GM12878 (cell line): ENCODE results near the gene YTHDC1. TPM values are rescaled to one million over a fixed set of nuclear protein-coding genes. Genes with fewer than 3 reads are reported as not detected.

ENCODE experiments used
- ATAC-seq: fragments of 200-7000 bp; cut with Tn5 transposase; 3 replicates; pipeline ENCODE4 v1.9.1; 2020; ENCODE audit warnings: mild to moderate bottlenecking, moderate library complexity
- BruUV-seq: library from RNA; stranded (reverse); fragments of 400-500 nt; replicated peaks from 2 replicates; lab custom pipeline; 2021; lab: Mats Ljungman, UMichigan
- CTCF ChIA-PET: fragments of 300-600 bp; sonication (Branson Sonifier 250); formaldehyde crosslinking; extraction: SDS; loops from one replicate; lab custom pipeline; 2021; ENCODE audit warnings: inconsistent platforms; lab: Yijun Ruan, JAX
- POLR2A ChIA-PET: fragments of 350-600 bp; formaldehyde crosslinking; extraction: SDS; loops from one replicate; lab custom pipeline; 2021; ENCODE audit warnings: inconsistent platforms; lab: Charles Lee
- RAD21 ChIA-PET: fragments of 300-600 bp; sonication (Branson Sonifier 250); formaldehyde crosslinking; loops from one replicate; lab custom pipeline; 2023; ENCODE audit warnings: antibody characterized with exemption; ENCODE audit not compliant: unreplicated experiment; lab: Charles Lee
- SMC1A ChIA-PET: fragments of 300-600 bp; sonication (Branson Sonifier 250); formaldehyde crosslinking; loops from one replicate; lab custom pipeline; 2023; ENCODE audit not compliant: unreplicated experiment, uncharacterized antibody; lab: Charles Lee
- DNase-seq: peaks from one replicate; pipeline ENCODE4 v3.0.0-alpha.2; 2011; ENCODE audit warnings: low read depth, low spot score
- FAIRE-seq: peaks from 3 replicates; lab custom pipeline; 2011; peaks lifted over from hg19 to GRCh38; lab: Jason Lieb, UNC
- H2AFZ ChIP-seq: 2 replicates; pipeline ENCODE4 v1.6.0; 2011; ENCODE audit warnings: low read depth, low read length, control low read depth; ENCODE audit not compliant: control insufficient read depth
- H3K27ac ChIP-seq: 2 replicates; pipeline ENCODE4 v1.5.1; 2011; ENCODE audit warnings: control low read depth; ENCODE audit not compliant: control insufficient read depth, insufficient read depth
- H3K27me3 ChIP-seq, 2 experiments: replicated peaks in 1 of 2; 2 replicates each; pipeline versions ENCODE4 v1.6.0 to v1.6.1; 2011; ENCODE audit warnings: low read length in 1 of 2; ENCODE audit not compliant: control insufficient read depth in 2 of 2, insufficient read depth in 2 of 2
- H3K36me3 ChIP-seq, 2 experiments: 2 replicates each; pipeline ENCODE4 v1.5.1; 2011; ENCODE audit warnings: low read length in 1 of 2; ENCODE audit not compliant: control insufficient read depth in 2 of 2, insufficient read depth in 2 of 2
- H3K4me1 ChIP-seq: 2 replicates; pipeline ENCODE4 v1.6.1; 2011; ENCODE audit warnings: mild to moderate bottlenecking, low read length, moderate library complexity, mixed read lengths; ENCODE audit not compliant: control insufficient read depth, insufficient read depth
- H3K4me2 ChIP-seq: 2 replicates; pipeline ENCODE4 v1.6.0; 2011; ENCODE audit warnings: control low read depth; ENCODE audit not compliant: control insufficient read depth, insufficient read depth
- H3K4me3 ChIP-seq: fragments of 200-600 bp; sonication (generic); 2 replicates; pipeline ENCODE4 v1.5.1; 2016
- H3K79me2 ChIP-seq: 2 replicates; pipeline ENCODE4 v1.6.0; 2011; ENCODE audit warnings: low read length; ENCODE audit not compliant: control insufficient read depth, insufficient read depth
- H3K9ac ChIP-seq: 2 replicates; pipeline ENCODE4 v1.8.0; 2011; ENCODE audit warnings: low read length, control low read depth, mixed read lengths; ENCODE audit not compliant: control insufficient read depth, insufficient read depth
- H3K9me3 ChIP-seq: replicated peaks from 3 replicates; pipeline ENCODE4 v1.5.1; 2011; ENCODE audit warnings: mild to moderate bottlenecking, low read length; ENCODE audit not compliant: control insufficient read depth, insufficient read depth
- H4K20me1 ChIP-seq: 2 replicates; pipeline ENCODE4 v1.6.0; 2011; ENCODE audit not compliant: control insufficient read depth, insufficient read depth
- ATF7 ChIP-seq: fragments of 450-650 bp; IDR thresholded peaks from 2 replicates; pipeline ENCODE4 v1.6.1; 2016; ENCODE audit warnings: low read depth, mild to moderate bottlenecking
- BCLAF1 ChIP-seq: fragments of 450-650 bp; IDR thresholded peaks from 2 replicates; pipeline ENCODE4 v1.6.1; 2017; ENCODE audit warnings: antibody characterized with exemption, mild to moderate bottlenecking, moderate library complexity
- EGR1 ChIP-seq, 2 experiments: IDR thresholded peaks; 1 replicate in 1 of 2; 2 replicates in 1 of 2; pipeline ENCODE4 v1.6.1; 2011 to 2012; ENCODE audit warnings: low read depth in 2 of 2, low read length in 2 of 2, borderline replicate concordance in 1 of 2, mild to moderate bottlenecking in 1 of 2, moderate library complexity in 1 of 2
- ELK1 ChIP-seq: IDR thresholded peaks from 2 replicates; pipeline ENCODE4 v1.6.1; 2012; ENCODE audit warnings: low read depth, low read length, improper control_type of control experiment
- ETV6 ChIP-seq, 2 experiments: fragments of 450-650 bp in 1 of 2; IDR thresholded peaks in 1 of 2; conservative IDR thresholded peaks in 1 of 2; 2 replicates each; pipeline ENCODE4 v1.6.1; 2014; ENCODE audit warnings: antibody characterized with exemption in 1 of 2, borderline replicate concordance in 1 of 2, low read depth in 1 of 2, mild to moderate bottlenecking in 1 of 2, moderate library complexity in 1 of 2
- FOS ChIP-seq: IDR thresholded peaks from 3 replicates; pipeline ENCODE4 v1.6.1; 2011; ENCODE audit warnings: borderline replicate concordance; ENCODE audit not compliant: insufficient read length; ENCODE audit errors: extremely low read depth
- HCFC1 ChIP-seq: fragments of 150-350 bp; IDR thresholded peaks from 2 replicates; pipeline ENCODE4 v1.6.1; 2014; ENCODE audit warnings: low read length
- HDGF ChIP-seq: fragments of 450-650 bp; IDR thresholded peaks from 2 replicates; pipeline ENCODE4 v1.6.1; 2016; ENCODE audit warnings: antibody characterized with exemption
- HSF1 ChIP-seq: fragments of 150-350 bp; IDR thresholded peaks from 2 replicates; pipeline ENCODE4 v1.6.1; 2014; ENCODE audit warnings: mild to moderate bottlenecking, low read depth, low read length
- MYC ChIP-seq: IDR thresholded peaks from 2 replicates; pipeline ENCODE4 v1.6.1; 2011; ENCODE audit warnings: mild to moderate bottlenecking, low read length, moderate library complexity, inconsistent platforms; ENCODE audit not compliant: insufficient read depth, insufficient replicate concordance, insufficient read length, severe bottlenecking
- RFX5 ChIP-seq: IDR thresholded peaks from 2 replicates; pipeline ENCODE4 v1.6.1; 2011; ENCODE audit warnings: low read depth, low read length, improper control_type of control experiment
- STAT1 ChIP-seq: fragments of 450-650 bp; conservative IDR thresholded peaks from 2 replicates; pipeline ENCODE4 v1.6.1; 2014; ENCODE audit warnings: antibody characterized with exemption, mild to moderate bottlenecking
- YY1 ChIP-seq: IDR thresholded peaks from 2 replicates; pipeline ENCODE4 v1.6.1; 2011; ENCODE audit warnings: low read depth, mild to moderate bottlenecking, low read length
- ZBTB33 ChIP-seq: fragments of 450-650 bp; IDR thresholded peaks from 2 replicates; pipeline ENCODE4 v1.6.1; 2017; ENCODE audit warnings: mild to moderate bottlenecking
- ZNF217 ChIP-seq: fragments of 450-650 bp; IDR thresholded peaks from 2 replicates; pipeline ENCODE4 v1.6.1; 2017; ENCODE audit warnings: antibody characterized with exemption, mild to moderate bottlenecking
- ZNF622 ChIP-seq: fragments of 450-650 bp; IDR thresholded peaks from 2 replicates; pipeline ENCODE4 v1.6.1; 2017; ENCODE audit warnings: mild to moderate bottlenecking, inconsistent platforms
- WGBS: methylation state at CpG from one replicate; pipeline ENCODE4 v1.1.6; 2016; ENCODE audit warnings: low lambda C conversion rate; ENCODE audit not compliant: insufficient replicate concordance, insufficient coverage; ENCODE audit errors: missing lambda C conversion rate; 5-methylcytosine and 5-hydroxymethylcytosine counted together
- in situ Hi-C: fragments of 300-500 bp; cut with MboI; formaldehyde crosslinking; loops from 9 replicates; pipeline ENCODE4 v1.14.3; 2018; ENCODE audit warnings: mixed read lengths
- intact Hi-C: fragments of 100-400 bp; cut with micrococcal nuclease; formaldehyde crosslinking; loops from one replicate; pipeline ENCODE4 v1.14.2; 2022; ENCODE audit not compliant: unreplicated experiment
- polyA plus RNA-seq, 11 experiments: library from polyadenylated mRNA; depleted of rRNA in 4 of 11; unstranded in 6 of 11; stranded (reverse) in 5 of 11; fragments of >200 nt; fragmentation: Nextera tagmentation in 4 of 11; fragmentation: Illumina TruSeq in 1 of 11; extraction: Ambion mirVana in 4 of 11; extraction: Trizol in 1 of 11; gene quantifications; 1 replicate in 1 of 11; 2 replicates in 10 of 11; pipeline versions ENCODE4 v1.2.1 to v1.2.3, GENCODE V29; 2011 to 2016; ENCODE audit warnings: inconsistent platforms in 2 of 11, missing spikeins in 2 of 11, low read depth in 1 of 11
- total RNA-seq, 4 experiments: library from RNA; depleted of rRNA in 3 of 4; stranded (reverse); fragments of >200 nt in 3 of 4; fragmentation: Illumina TruSeq in 1 of 4; extraction: Trizol in 1 of 4; gene quantifications; 2 replicates each; pipeline versions ENCODE4 v1.2.1 to v1.2.3, GENCODE V29; 2013 to 2021

The YTHDC1 gene
- total and polyA plus RNA-seq, 10 of the 15 experiments (the other 5 are each of a cell fraction or from before 2014, with no cell fraction given): 18.7 to 83.2 (median 47.5) TPM

GRCh38 chr4:68399306-68399705 lies 49.4 kb upstream of the YTHDC1 start:
- Histone ChIP-seq H3K27ac (no peak overlapping the region), H3K4me3 (no peak overlapping the region), H3K79me2 (no peaks in the 10 kb centered on the region), H3K9ac (no peak overlapping the region), H3K4me1 (no peaks in the 10 kb centered on the region), H3K9me3 (no peaks in the 10 kb centered on the region), H4K20me1 (no peaks in the 10 kb centered on the region), H3K36me3 (no peaks in the 10 kb centered on the region), H3K4me2 (no peak overlapping the region), H2AFZ (no peak overlapping the region), H3K27me3 (no peaks in the 10 kb centered on the region)
- ChIA-PET POLR2A (no interaction called here), CTCF (no interaction called here), SMC1A (no interaction called here), RAD21 (no interaction called here)
- in situ Hi-C loops: loop anchor here (25.0 kb wide), 1 partner anchor 238 kb away; no protein-coding TSS in a partner anchor
- DNase-seq (no peak), ATAC-seq (no peak), FAIRE-seq (no peak)
- 85% methylated on average over 4 of the region's 4 CpGs for WGBS
- BruUV-seq: no TSS peak
- TF ChIP-seq ZBTB33: no peak
- TF ChIP-seq ETV6 (conservative IDR thresholded peaks at IDR 0.05 in 1 of 2, IDR thresholded peaks at IDR 0.05 in 1 of 2; ENCODE audit: borderline replicate concordance in 1 of 2, low read depth in 1 of 2): no peak
- no peak for TF ChIP-seq HDGF
- no peak for TF ChIP-seq STAT1
- no peak for TF ChIP-seq MYC
- TF ChIP-seq HSF1: no peak
- no peak for TF ChIP-seq ELK1
- no peak for TF ChIP-seq EGR1 (IDR thresholded peaks at IDR 0.05; ENCODE audit: borderline replicate concordance in 1 of 2, low read depth in 2 of 2, low read length in 2 of 2)
- TF ChIP-seq ZNF217: no peak
- TF ChIP-seq HCFC1: no peak
- TF ChIP-seq YY1: no peak
- no peak for TF ChIP-seq BCLAF1
- no peak for TF ChIP-seq ZNF622
- no peak for TF ChIP-seq ATF7
- no peak for TF ChIP-seq FOS
- no peak for TF ChIP-seq RFX5
- intact Hi-C loops: no loop called here
